ENCODE data around the gene IPP. TPM values are rescaled to one million over a fixed set of nuclear protein-coding genes. Genes with fewer than 3 reads are reported as not detected.
A peak's percentile ranks its signal among the peaks of the same experiment; 100 is the strongest.
"Not testable (repeated sequence)": the region's sequence is repeated elsewhere in the genome, so short reads cannot be mapped to it uniquely, and the experiment has no call there.

Gene IPP
- total RNA-seq, 2 experiments from 2014 or later, result 19.1 to 20.2 TPM

DNA sequence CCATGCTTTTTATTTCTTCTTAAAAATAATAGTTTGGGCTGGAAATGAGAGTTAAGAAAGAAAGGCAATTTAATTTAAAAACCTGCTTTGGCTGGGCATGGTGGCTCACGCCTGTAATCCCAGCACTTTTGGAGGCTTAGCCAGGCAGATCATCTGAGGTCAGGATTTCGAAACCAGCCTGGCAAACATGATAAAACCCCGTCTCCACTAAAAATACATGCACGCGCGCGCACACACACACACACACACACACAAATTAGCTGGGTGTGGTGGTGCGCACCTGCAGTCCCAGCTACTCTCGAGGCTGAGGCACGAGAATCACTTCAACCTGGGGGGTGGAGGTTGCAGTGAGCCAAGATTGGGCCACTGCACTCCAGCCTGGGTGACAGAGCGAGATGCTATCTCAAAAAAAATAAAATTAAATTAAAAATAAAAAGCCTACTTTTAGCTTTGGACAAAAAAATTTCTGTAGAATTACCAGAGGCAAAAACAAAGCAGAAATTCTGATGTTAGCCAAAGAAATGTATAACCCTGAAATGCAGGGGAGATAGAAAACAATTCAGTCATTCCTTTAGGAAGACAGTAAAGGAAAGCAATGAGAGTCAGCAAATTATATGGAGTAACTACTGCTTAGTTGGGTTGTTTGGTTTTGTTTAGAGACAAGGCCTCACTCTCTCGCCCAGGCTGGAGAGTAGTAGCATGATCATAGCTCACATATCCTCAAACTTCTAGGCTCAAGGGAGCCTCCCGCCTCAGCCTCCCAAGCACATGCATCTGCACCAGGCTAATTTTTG is 15.7 kb upstream of the IPP start:
- intact Hi-C loops (cut with micrococcal nuclease), result no loop called here
- no peak overlapping the region for H3K27ac Mint-ChIP-seq
- no peak overlapping the region for H3K4me3 Mint-ChIP-seq
- no peaks in the 10 kb centered on the region for H3K27me3 Mint-ChIP-seq (ENCODE audit: low read depth)
- H3K4me1 Mint-ChIP-seq (ENCODE audit: low read depth), result no peaks in the 10 kb centered on the region
- no peaks in the 10 kb centered on the region for H3K9me3 Mint-ChIP-seq
- no peaks in the 10 kb centered on the region for H3K36me3 Mint-ChIP-seq (ENCODE audit: low read depth)
- CTCF ChIA-PET, result no interaction called here
- DNase-seq, result no peak

DNA sequence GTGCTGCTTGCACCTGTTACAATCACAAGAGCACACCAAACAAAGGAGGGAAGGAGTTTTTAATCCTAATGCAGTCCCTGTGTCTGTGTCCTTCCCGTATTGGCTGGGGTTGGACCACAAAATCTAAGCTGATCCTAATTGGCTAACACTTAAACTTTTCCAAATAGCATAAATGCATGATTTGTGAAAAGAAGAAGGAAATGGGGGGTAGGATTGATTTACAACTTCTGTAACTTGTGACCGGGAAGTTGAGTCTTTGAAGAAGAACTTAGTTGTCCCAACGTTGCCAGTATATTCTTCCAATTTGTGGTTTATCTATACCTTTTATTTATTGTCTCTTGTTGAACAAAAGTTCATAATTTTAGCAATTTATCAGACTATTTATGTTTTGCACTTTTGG is 11.8 kb upstream of the IPP start:
- CTCF ChIA-PET, result no interaction called here
- no peaks in the 10 kb centered on the region for H3K36me3 Mint-ChIP-seq (ENCODE audit: low read depth)

DNA sequence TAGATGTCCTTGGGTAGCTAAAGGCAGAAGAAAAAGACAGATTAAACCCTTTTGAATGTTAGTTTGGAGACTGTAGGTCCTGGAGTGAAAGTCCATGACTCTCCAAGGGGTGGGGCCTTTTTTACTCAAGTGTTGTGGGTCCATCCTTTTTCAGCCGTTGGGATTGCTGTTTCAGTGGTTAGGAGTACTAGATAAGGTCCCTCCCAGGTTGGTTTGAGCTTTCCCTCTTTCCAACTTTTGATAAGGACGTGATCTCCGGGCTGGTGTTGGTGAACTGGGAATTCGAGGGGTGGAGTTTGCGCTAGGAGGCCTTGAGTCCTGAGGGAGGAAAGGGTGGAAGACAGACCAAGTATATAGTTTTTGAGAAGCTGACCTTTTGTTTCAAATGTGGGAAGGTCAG is 5.2 kb upstream of the IPP start:
- no peak overlapping the region for H3K4me3 Mint-ChIP-seq
- H3K27ac Mint-ChIP-seq, result no peak overlapping the region
- no peaks in the 10 kb centered on the region for H3K27me3 Mint-ChIP-seq (ENCODE audit: low read depth)
- H3K36me3 Mint-ChIP-seq (ENCODE audit: low read depth), result no peaks in the 10 kb centered on the region
- DNase-seq, result no peak
- intact Hi-C loops (cut with micrococcal nuclease), result loop anchor here (10.0 kb wide), 1 partner anchor 429 kb away; no protein-coding TSS in a partner anchor
- CTCF ChIA-PET, result interaction anchor here (0.5 kb wide), 1 partner anchor 249 kb away, joined by 3 read pairs; no protein-coding TSS in a partner anchor
- H3K4me1 Mint-ChIP-seq (ENCODE audit: low read depth), result peaks cover 14% of the 10 kb centered on the region
- H3K9me3 Mint-ChIP-seq, result peaks cover 9% of the 10 kb centered on the region

More for the DNA sequence above, 11.8 kb upstream of the IPP start:
- Mint-ChIP-seq H3K4me3 (no peak overlapping the region), H3K27ac (no peak overlapping the region), H3K27me3 (ENCODE audit: low read depth) (no peaks in the 10 kb centered on the region), H3K9me3 (no peaks in the 10 kb centered on the region), H3K4me1 (ENCODE audit: low read depth) (no peaks in the 10 kb centered on the region)
- DNase-seq, result no peak
- intact Hi-C loops (cut with micrococcal nuclease), result no loop called here

DNA sequence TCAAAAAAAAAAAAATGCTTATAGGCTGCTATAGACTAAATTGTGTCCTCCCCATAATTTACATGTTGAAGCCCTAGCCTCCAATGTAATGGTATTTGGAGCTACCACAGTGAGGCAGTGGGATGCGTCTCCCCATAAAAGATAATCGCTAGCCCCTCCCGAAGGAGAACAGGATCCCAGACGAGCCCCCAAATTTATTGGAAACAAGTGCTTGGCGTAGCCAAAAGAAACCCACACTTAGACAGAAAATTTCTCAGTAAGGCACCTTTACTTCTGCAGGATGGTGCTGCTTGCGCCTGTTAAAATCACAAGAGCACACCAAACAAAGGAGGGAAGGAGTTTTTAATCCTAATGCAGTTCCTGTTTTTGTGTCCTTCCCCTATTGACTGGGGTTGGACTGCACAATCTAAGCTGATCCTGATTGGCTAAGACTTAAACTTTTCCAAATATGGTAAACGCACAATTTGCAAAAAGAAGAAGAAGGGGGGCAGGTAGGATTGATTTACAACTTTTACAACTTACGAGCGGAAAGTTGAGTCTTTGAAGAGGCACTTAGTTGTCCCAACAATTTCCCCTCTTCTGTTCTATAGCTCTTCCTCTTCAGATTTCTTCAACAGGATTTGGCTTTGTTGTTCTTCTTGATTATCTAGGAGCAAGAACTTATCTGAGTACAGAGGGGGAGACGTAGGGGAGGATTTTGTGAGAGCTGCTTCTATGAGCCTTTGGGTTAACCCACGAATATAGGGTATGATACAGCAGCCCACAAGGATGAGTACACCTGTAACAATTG is 3.0 kb upstream of the IPP start:
- no peak for DNase-seq
- Mint-ChIP-seq H3K4me3 (no peak overlapping the region), H3K27me3 (ENCODE audit: low read depth) (no peaks in the 10 kb centered on the region), H3K9me3 (peaks cover 9% of the 10 kb centered on the region), H3K27ac (no peak overlapping the region), H3K36me3 (ENCODE audit: low read depth) (no peaks in the 10 kb centered on the region), H3K4me1 (ENCODE audit: low read depth) (peaks cover 24% of the 10 kb centered on the region)
- intact Hi-C loops (cut with micrococcal nuclease), result loop anchor here (5.0 to 10.0 kb wide), 2 partner anchors 431 to 494 kb away; partner anchors contain the start of gene RAD54L
- CTCF ChIA-PET, result interaction anchor here (0.8 kb wide), 1 partner anchor 79 kb away, joined by 3 read pairs; no protein-coding TSS in a partner anchor

DNA sequence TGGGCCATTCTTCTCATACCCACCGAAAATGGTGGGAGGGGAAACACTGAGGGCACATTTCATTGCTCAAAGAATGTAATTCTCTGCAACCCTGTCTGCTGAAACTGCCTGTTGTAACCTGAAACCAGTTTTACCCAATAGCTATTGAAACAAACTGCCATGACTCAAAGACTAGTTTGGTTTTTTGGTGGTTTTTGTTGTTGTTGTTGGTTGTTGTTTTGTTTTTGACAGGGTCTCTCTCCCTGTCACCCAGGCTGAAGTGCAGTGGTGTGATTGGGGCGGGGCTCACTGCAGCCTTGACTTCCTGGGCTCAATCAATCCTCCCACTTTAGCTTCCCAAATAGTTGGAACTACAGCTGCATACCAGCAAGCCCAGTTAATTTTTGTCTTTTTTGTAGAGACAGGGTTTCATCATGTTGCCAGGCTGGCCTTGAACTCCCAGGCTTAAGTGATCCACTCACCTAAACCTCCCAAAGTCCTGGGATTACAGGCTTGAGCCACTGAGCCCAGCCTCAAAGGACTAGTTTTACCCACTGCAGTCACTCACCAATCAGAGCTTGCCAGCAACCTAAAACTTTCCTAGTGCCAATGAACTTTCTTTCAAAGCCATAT is 2.1 kb upstream of the IPP start:
- Mint-ChIP-seq H3K27ac (no peak overlapping the region), H3K36me3 (ENCODE audit: low read depth) (no peaks in the 10 kb centered on the region), H3K27me3 (ENCODE audit: low read depth) (no peaks in the 10 kb centered on the region), H3K4me3 (no peak overlapping the region), H3K4me1 (ENCODE audit: low read depth) (peaks cover 27% of the 10 kb centered on the region), H3K9me3 (peaks cover 9% of the 10 kb centered on the region)
- no peak for DNase-seq
- CTCF ChIA-PET, result interaction anchor here (0.8 kb wide), 1 partner anchor 78 kb away, joined by 3 read pairs; no protein-coding TSS in a partner anchor
- intact Hi-C loops (cut with micrococcal nuclease), result loop anchor here (5.0 to 10.0 kb wide), 2 partner anchors 432 to 495 kb away; partner anchors contain the start of gene RAD54L

DNA sequence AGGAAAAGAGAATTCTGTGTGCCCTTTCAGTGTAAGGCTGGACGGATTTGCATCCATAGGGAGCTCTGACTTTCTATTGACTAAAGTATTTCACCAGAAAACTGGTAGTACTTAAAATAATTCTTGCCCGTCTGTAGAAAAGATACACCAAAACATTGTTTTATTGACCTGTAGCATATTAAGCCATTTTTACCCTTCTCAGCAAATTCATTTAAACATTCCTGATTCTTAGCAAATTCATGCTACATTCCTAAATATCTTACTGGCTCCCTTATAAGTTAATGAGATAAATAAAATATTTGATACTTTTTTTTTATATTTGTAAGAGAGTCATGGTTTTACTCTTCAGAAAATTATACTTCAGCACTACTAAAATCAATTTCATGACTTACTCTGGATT is 1.6 kb upstream of the IPP start:
- CTCF ChIA-PET, result no interaction called here
- DNase-seq, result no peak
- intact Hi-C loops (cut with micrococcal nuclease), result loop anchor here (5.0 to 10.0 kb wide), 2 partner anchors 433 to 495 kb away; partner anchors contain the start of gene RAD54L
- H3K27ac Mint-ChIP-seq, result peak overlapping the region; percentile 77
- no peak overlapping the region for H3K4me3 Mint-ChIP-seq
- no peaks in the 10 kb centered on the region for H3K36me3 Mint-ChIP-seq (ENCODE audit: low read depth)
- peaks cover 29% of the 10 kb centered on the region for H3K4me1 Mint-ChIP-seq (ENCODE audit: low read depth)
- peaks cover 9% of the 10 kb centered on the region for H3K9me3 Mint-ChIP-seq
- H3K27me3 Mint-ChIP-seq (ENCODE audit: low read depth), result no peaks in the 10 kb centered on the region

DNA sequence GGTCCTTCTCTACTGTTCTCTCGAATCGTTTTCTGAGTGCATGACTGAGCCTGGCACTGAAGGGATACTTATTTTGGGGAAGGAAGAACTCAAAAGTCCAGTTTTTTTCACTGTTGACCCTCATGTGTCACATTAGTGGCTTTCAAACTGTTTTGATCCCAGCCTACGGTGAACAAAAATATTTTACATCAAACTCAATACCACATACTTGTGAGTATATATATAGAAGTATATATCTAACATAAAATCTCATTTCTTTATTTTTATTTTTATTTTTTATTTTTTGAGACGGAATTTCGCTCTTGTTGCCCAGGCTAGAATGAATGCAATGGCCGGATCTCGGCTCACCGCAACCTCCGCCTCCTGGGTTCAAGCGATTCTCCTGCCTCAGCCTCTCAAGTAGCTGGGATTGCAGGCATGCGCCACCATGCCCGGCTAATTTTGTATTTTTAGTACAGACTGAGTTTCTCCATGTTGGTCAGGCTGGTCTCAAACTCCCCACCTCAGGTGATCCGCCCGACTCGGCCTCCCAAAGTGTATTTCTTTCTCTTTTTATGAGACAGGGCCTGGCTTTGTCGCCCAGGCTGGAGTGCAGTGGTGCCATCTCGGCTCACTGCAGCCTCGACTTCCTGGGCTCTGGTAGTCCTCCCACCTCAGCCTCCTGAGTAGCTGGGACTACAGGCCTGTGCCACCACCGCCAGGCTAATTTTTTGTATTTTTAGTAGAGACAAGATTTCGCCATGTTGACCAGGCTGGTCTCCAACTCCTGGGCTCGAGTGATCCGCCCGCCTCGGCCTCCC is 786 bp upstream of the IPP start:
- Mint-ChIP-seq H3K27ac (peak overlapping the region; percentile 97), H3K4me1 (ENCODE audit: low read depth) (peaks cover 31% of the 10 kb centered on the region), H3K4me3 (peak overlapping the region; percentile 95)
- DNase-seq; H3K36me3 Mint-ChIP-seq (ENCODE audit: low read depth); CTCF ChIA-PET; H3K27me3 Mint-ChIP-seq (ENCODE audit: low read depth); H3K9me3 Mint-ChIP-seq: not testable (repeated sequence)
- intact Hi-C loops (cut with micrococcal nuclease), result loop anchor here (2.0 to 10.0 kb wide), 3 partner anchors 250 to 496 kb away; partner anchors contain the start of genes CCDC163, MMACHC and RAD54L

DNA sequence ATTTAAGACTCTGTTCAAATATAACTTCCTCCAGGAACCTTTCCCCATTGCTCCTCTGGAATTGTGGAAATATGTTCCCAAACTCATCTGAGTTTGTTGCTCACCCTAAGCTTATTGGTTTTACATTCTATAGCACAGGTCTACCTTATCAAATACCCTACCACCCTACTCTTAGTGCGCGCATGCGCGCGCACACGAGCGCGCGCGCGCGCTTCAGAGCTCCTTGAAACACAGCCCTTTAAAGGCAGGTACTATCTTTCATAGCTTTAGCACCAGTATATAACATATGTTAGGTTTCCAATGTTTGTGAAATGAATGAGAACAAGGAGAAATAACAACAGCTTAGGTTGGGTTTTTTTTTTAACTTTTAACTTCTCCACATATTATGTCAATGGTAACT is 3.5 kb downstream of the IPP start:
- intact Hi-C loops (cut with micrococcal nuclease), result no loop called here
- CTCF ChIA-PET, result no interaction called here
- Mint-ChIP-seq H3K9me3 (no peaks in the 10 kb centered on the region), H3K36me3 (ENCODE audit: low read depth) (peaks cover 10% of the 10 kb centered on the region), H3K4me1 (ENCODE audit: low read depth) (peaks cover 27% of the 10 kb centered on the region), H3K4me3 (no peak overlapping the region), H3K27me3 (ENCODE audit: low read depth) (no peaks in the 10 kb centered on the region), H3K27ac (no peak overlapping the region)
- DNase-seq, result no peak

DNA sequence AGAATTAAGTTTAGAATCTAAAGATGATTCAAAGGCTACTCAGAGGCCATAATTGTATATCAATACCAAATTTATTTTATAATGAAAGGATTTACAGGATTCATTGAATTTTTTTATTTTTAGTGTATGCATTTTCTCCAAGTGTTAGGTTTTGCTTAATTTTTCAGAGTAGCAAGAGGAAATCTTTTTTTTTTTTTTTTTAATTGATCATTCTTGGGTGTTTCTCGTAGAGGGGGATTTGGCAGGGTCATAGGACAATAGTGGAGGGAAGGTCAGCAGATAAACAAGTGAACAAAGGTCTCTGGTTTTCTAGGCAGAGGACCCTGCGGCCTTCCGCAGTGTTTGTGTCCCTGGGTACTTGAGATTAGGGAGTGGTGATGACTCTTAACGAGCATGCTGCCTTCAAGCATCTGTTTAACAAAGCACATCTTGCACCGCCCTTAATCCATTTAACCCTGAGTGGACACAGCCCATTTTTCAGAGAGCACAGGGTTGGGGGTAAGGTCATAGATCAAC is 10.8 kb downstream of the IPP start:
- intact Hi-C loops (cut with micrococcal nuclease); H3K27ac Mint-ChIP-seq; H3K4me3 Mint-ChIP-seq; H3K27me3 Mint-ChIP-seq (ENCODE audit: low read depth); DNase-seq; H3K9me3 Mint-ChIP-seq; CTCF ChIA-PET; H3K4me1 Mint-ChIP-seq (ENCODE audit: low read depth): not testable (repeated sequence)
- H3K36me3 Mint-ChIP-seq (ENCODE audit: low read depth), result peaks cover 21% of the 10 kb centered on the region

DNA sequence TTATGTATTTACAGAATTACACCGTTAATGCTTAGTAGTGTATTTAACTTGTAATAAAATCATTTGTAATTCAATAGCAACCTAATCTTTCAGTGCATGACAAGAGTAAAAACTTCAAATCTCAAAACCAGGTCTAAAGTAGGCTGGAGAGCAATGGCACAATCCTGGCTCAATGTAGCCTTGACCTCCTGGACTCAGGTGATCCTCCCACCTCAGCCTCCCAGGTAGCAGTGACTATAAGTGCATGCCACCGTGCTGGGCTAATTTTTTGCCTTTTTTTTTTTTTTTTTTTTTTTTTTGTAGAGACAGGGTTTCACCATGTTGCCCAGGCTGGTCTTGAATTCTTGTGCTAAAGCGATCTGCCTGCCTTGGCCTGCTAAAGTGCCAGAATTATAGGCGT is 11.3 kb downstream of the IPP start:
- Mint-ChIP-seq H3K4me3 (no peak overlapping the region), H3K36me3 (ENCODE audit: low read depth) (peaks cover 20% of the 10 kb centered on the region), H3K9me3 (no peaks in the 10 kb centered on the region), H3K27ac (no peak overlapping the region), H3K27me3 (ENCODE audit: low read depth) (no peaks in the 10 kb centered on the region), H3K4me1 (ENCODE audit: low read depth) (peaks cover 9% of the 10 kb centered on the region)
- CTCF ChIA-PET, result no interaction called here
- DNase-seq, result no peak
- intact Hi-C loops (cut with micrococcal nuclease), result no loop called here

DNA sequence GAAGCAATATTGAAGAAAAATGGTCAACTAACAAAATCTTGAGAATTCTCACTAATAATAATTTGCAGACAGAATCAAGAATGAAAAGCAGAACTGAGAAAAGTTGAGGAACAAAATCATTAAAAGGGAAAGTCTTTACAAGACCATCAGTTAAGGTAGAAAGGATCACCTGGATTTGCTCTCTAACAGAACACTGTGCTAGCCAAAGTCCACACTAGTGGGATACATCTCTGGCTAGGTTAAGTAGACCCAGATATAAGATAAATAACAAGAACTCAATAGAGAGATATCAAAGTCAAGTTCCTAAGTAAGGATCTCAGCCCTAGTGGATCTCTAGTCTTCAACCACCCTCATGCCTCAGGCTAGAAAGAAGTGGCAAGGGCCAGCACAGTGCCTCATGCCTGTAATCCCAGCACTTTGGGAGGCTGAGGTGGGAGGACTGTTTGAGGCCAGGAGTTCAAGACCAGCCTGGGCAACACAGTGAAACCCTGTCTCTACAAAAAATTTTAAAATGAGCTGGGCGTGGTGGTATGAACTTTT is 19.6 kb downstream of the IPP start:
- no peaks in the 10 kb centered on the region for H3K27me3 Mint-ChIP-seq (ENCODE audit: low read depth)
- CTCF ChIA-PET, result interaction anchor here (1.7 kb wide), 1 partner anchor 137 kb away, joined by 3 read pairs; no protein-coding TSS in a partner anchor
- peaks cover 2% of the 10 kb centered on the region for H3K4me1 Mint-ChIP-seq (ENCODE audit: low read depth)
- DNase-seq, result no peak
- no peak overlapping the region for H3K4me3 Mint-ChIP-seq
- H3K9me3 Mint-ChIP-seq, result no peaks in the 10 kb centered on the region
- no peak overlapping the region for H3K27ac Mint-ChIP-seq
- intact Hi-C loops (cut with micrococcal nuclease), result no loop called here
- peaks cover 6% of the 10 kb centered on the region for H3K36me3 Mint-ChIP-seq (ENCODE audit: low read depth)

Data from activated naive CD4-positive, alpha-beta T cell treated with anti-CD3 and anti-CD28 coated beads for 36 hours (primary cell).